Epithelial cell of esophagus (primary cell): ENCODE measurements around the gene ETV1.

Experiments used
- DNase-seq: peaks from one replicate; pipeline ENCODE4 v3.0.0; 2010; ENCODE audit warnings: low read depth
- H3K4me3 ChIP-seq: 2 replicates; pipeline ENCODE4 v1.5.1; 2011; ENCODE audit warnings: mild to moderate bottlenecking, low read length, control low read depth
- TF ChIP-seq, protein P1 (sequence below): IDR thresholded peaks from 2 replicates; pipeline ENCODE4 v1.5.1; 2011; ENCODE audit warnings: low read depth, mild to moderate bottlenecking, low read length, control low read depth, inconsistent platforms; ENCODE audit not compliant: insufficient read depth; ENCODE audit errors: missing control alignments

The ETV1 gene

DNA sequence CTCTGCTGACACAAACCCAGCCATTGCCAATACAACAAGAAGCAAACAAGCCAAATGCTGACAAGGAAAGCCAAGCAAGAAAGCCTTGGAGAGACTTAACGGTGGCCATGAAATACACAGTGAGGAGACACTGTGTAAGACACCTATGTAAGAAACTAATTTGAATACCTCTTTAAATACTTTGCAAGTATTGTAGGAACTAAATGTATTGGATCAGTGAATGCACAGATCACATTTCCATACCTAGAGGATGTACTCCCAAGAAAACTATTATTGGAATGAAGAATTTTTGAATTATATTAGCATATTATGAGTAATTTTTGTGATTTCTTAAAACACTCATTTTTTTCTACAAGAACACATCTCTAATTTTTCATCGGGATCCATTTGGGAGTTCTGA lies 34.0 kb downstream of the ETV1 start:
- TF ChIP-seq, protein P1, sequence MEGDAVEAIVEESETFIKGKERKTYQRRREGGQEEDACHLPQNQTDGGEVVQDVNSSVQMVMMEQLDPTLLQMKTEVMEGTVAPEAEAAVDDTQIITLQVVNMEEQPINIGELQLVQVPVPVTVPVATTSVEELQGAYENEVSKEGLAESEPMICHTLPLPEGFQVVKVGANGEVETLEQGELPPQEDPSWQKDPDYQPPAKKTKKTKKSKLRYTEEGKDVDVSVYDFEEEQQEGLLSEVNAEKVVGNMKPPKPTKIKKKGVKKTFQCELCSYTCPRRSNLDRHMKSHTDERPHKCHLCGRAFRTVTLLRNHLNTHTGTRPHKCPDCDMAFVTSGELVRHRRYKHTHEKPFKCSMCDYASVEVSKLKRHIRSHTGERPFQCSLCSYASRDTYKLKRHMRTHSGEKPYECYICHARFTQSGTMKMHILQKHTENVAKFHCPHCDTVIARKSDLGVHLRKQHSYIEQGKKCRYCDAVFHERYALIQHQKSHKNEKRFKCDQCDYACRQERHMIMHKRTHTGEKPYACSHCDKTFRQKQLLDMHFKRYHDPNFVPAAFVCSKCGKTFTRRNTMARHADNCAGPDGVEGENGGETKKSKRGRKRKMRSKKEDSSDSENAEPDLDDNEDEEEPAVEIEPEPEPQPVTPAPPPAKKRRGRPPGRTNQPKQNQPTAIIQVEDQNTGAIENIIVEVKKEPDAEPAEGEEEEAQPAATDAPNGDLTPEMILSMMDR: no peak
- no peak for DNase-seq
- H3K4me3 ChIP-seq: no peak overlapping the region

GRCh38 chr7:13953368-13953767 lies 36.1 kb downstream of the ETV1 start:
- DNase-seq: no peak
- no peak overlapping the region for H3K4me3 ChIP-seq
- TF ChIP-seq, protein P1: no peak

DNA sequence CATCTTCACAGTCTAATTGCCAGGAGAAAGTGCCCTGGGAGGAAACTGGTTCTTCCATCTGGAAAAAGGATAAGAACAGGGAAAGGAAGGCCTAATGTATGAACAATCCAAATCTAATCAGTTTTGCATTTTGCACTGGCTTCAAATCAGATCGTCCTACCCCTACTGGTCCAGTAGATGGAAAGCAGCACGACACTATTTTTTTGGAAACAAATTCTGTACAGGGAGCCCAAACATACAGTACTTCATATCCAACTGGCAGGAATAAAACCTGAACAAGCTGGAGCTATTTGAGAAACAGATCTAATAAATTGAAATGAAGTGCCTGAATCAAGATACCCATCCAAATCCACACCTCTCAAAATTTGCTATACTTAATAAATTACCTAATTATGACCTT lies 36.5 kb downstream of the ETV1 start:
- TF ChIP-seq, protein P1: no peak
- no peak for DNase-seq
- no peak overlapping the region for H3K4me3 ChIP-seq

DNA sequence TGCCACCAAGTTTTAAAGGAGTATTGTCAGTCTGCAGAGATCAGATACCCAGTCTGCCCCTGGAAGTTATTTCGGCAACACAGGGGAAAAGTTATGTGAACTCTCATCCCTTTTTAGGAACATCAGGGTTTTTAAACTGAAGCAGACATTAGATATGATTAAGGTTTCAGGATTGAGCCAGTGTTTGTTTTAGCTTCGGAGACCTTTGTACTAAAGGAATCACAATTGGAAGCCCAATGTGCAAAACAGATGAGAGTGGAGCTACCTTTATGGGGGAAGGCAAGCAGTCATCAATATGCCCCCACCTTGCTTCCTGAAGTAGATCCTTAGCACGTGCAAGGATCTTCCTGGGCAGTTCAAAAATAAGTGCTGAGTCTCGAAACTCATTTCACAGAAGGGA lies 39.5 kb downstream of the ETV1 start:
- no peak for DNase-seq
- TF ChIP-seq, protein P1: no peak
- H3K4me3 ChIP-seq: no peak overlapping the region

- TF ChIP-seq, protein P1: no peak
- DNase-seq: no peak
- no peak overlapping the region for H3K4me3 ChIP-seq
Observed at GRCh38 chr7:13949445-13949844, 40.0 kb downstream of the ETV1 start.

GRCh38 chr7:13948019-13948801 lies 41.3 kb downstream of the ETV1 start:
- TF ChIP-seq, protein P1: no peak
- no peak overlapping the region for H3K4me3 ChIP-seq
- no peak for DNase-seq

- DNase-seq: no peak
- TF ChIP-seq, protein P1: no peak
Observed at GRCh38 chr7:13947535-13947934, 41.9 kb downstream of the ETV1 start.

More at GRCh38 chr7:13947535-13947934, 41.9 kb downstream of the ETV1 start:
- H3K4me3 ChIP-seq: no peak overlapping the region
